ENCODE data around the gene REEP3.

DNA sequence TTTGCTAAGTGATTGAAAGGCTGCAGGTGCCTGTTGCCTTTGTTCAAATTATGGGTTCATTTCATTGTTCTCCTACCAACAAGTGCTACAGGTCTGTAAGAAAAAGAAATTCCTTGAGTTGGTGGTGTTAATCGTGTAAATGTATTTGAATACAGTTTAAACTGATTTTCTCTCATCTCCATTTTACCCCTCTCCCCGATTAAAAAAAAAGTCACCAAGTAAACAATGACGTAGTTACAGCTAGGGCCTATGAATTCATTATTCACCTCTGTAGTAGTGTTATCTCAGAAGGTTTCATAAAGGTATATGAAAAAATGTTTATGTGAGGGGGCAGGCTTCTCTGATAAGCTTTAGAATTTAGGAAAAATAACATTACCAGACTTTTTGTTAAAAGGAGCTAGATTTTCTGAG lies 1.1 kb downstream of the REEP3 start:
- TF ChIP-seq, protein P1, sequence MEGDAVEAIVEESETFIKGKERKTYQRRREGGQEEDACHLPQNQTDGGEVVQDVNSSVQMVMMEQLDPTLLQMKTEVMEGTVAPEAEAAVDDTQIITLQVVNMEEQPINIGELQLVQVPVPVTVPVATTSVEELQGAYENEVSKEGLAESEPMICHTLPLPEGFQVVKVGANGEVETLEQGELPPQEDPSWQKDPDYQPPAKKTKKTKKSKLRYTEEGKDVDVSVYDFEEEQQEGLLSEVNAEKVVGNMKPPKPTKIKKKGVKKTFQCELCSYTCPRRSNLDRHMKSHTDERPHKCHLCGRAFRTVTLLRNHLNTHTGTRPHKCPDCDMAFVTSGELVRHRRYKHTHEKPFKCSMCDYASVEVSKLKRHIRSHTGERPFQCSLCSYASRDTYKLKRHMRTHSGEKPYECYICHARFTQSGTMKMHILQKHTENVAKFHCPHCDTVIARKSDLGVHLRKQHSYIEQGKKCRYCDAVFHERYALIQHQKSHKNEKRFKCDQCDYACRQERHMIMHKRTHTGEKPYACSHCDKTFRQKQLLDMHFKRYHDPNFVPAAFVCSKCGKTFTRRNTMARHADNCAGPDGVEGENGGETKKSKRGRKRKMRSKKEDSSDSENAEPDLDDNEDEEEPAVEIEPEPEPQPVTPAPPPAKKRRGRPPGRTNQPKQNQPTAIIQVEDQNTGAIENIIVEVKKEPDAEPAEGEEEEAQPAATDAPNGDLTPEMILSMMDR (conservative IDR thresholded peaks at IDR 0.05; ENCODE audit: low read depth, low read length), result no peak
- no peak for TF ChIP-seq EZH2 (IDR thresholded peaks at IDR 0.05; ENCODE audit: borderline replicate concordance, low read depth, low read length, poor library complexity, severe bottlenecking)

Measured in A673 (cell line).